T47D (cell line): ENCODE results near the gene TOX2.

Experiments used
- DNase-seq, 2 experiments: peaks; one replicate each; pipeline versions ENCODE4 v3.0.0 to v3.0.0-alpha.2; 2011 to 2012; ENCODE audit warnings: low read depth in 1 of 2, low spot score in 1 of 2
- JUND ChIP-seq: IDR thresholded peaks from 2 replicates; pipeline ENCODE4 v1.6.1; 2012; ENCODE audit warnings: low read depth
- in situ Hi-C: cut with HindIII; loops from 2 replicates; pipeline ENCODE4 v1.10.0; 2016; ENCODE audit warnings: low sequenced_read_pairs, low pct_unique_long_range_greater_than_20kb

TOX2 gene

DNA sequence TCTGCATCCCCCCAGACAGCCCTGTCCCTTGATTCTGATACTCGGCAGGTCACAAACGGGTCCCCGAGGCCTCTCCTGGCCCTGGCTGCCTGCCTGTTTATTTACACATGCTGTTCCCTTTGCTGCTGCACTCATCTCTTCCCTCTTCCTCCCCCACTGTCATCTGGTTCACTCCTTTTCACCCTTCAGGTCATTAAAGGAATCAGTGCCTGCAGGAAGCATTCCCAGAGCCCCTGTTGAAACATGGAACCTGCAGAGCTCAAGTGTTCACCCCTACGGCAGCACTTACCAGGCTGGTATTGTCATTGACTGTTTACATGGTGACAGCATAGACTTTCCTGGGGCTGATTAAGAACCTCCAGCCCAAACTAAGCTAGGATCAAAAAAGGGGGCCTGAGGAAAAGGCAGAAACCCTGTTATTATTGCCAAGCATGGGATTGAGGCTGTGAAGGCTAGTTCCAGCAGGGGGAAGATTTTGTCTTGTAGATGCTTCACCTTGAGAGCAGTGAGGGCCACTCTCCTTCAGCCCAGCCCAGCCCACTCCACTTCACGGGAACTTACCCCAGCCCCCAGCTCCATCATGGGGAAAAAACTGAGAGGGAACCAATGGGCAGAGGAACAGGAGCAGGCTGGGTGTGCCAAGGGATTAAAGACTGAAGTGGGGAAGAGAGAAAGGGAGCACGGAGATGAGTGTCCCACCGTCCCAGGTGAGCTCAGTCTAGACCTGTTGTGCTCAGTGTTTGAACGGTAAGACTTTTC, 199.1 kb downstream of the TOX2 start:
- DNase-seq = no peak
- in situ Hi-C loops = no loop called here
- no peak for TF ChIP-seq JUND

DNA sequence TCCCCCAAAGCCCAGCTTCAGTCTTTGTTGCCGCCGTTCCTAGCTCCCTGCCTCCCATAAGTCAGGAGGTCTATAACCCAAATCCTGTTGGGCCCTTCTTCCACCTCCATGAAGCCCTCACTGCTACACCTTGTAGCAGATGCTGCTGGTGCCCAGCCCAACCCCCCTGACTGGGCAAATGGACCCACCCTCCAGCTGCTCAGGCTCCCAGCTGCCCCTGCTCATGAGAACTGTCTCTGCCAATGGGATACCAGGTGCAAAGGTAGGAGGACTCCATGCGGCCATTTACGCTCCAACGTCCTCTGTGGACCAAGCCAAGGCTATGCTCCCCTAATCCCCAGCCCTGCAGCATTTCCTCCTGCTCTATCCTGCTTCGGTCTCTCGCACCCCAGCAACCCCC, 200.5 kb downstream of the TOX2 start:
- no peak for TF ChIP-seq JUND
- in situ Hi-C loops = no loop called here
- no peak for DNase-seq

DNA sequence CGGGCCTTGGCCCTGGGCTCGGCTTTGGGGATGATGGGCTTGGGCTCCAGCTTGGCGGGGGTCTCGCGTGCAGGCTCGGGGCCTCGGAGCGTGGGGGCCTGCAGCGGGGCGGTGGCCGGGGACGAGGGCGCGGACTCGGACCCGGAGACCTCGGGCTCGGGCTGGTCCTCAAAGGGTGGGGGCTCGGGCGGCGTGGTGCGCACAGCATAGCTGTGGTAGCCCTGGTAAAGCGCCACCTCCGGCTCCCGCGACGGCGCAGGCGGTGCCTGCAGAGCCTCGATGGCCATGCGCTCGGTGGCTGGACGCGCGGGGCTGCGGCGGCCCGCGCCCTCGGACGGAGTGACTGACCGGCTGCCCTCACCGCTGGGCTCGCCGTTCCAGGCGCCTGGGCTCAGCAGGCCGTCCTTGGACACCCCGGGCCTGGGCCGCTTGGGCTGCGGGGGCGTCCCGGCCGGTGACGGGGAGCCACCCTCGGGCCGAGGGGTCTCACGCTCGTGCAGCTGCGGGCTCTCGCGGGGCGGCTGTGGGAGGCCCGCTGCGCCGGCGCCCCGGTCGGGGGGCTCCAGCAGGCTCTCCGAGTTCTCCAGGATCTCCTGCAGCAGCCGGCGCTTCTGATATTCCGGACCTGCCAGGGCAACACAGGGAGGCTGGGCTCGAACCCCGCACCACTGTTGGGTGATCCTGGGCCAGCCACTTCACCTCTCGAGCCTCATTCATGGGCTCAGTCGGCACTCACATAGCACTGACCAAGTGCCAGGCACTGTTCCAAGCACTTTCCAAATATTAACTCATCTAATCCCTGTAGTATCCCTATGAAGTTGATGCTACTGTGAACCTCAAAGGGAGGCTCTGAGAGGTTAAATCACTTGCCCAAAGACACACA, 201.4 kb downstream of the TOX2 start:
- no peak for DNase-seq
- TF ChIP-seq JUND = no peak
- in situ Hi-C loops = no loop called here

DNA sequence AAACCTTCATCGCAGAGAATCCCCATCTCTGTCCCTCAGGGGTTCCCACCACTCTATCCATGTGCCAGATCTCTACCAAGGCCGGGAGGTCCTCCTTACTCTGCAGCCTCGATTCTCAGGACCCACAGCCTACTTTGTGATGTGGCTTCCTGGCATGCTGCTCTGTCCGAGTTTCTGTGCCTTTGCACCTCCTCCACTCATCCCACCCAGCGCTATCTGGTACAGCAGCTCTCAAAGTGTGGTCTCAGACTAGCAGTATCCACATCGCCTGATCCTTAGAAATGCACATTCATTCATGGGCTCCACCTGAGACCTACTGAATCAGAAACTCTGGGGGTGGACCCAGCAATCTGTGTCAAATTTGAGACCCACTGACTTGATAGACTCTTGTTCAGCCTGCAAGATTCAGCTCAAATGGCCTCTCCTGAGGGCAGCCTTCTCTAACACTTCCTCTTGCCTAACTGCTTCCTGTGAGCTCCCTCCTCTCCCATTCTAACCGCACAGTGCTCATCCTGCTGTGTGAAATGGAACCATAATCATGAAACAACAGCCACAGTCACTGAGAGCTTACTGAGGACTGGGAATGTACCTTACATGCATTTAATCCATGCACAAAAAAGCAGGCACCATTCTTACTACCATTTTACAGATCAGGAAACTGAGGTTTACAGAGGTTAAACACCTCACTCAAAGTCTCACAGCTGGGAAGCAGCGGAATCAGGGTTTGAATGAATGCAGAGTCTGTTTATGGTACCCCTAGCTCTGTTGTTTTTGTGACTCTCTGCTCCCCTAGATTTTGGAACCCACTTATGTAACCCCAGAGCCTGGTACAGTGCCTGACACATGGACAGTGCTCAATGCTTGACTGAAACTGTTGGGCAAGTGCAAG, 202.9 kb downstream of the TOX2 start:
- in situ Hi-C loops = no loop called here
- DNase-seq = no peak
- no peak for TF ChIP-seq JUND

DNA sequence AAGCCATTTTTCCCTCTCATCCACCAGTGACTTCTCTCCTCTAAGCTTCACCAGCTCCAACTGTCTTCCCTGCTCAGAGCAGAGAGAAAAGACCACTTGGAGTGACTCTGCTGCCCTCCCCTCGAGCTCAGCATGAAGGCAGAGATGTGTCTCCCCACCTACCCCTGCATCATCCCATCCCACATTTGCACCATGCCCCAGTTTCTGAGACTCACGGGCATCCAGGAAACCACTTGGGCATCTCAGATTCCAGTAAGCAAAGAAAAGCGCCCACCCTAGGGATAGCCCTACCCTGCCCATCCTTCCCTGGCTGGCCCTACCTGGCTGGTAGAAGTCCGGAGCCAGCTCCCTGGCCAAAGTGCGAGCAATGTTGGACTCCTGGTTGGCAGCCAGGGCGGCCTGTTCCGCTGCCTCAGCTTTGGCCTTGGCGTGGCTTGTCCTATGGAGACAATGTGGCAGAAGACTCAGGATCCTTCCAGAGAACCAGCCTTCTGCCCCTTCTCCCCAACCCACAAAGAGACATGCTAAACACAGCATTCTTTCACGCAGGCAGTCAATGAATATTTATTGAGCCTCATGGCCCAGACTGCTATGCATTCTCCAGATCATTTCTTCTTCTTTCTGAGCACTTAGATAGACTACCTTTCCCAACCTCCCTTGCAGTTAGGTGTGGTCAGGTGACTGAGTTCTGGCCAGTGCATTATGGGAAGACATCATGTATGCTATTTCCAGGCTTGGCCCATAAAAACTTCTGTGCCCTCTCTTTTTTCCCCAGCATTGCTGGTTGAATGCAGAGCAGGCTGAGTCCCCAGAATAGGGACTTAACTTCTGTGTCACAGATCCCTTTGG, 203.8 kb downstream of the TOX2 start:
- no peak for TF ChIP-seq JUND
- DNase-seq = no peak
- in situ Hi-C loops = no loop called here
